GM19025 (cell line): ENCODE measurements around the gene FRY.

Experiments
- ATAC-seq: cut with Tn5 transposase; IDR thresholded peaks from one replicate; pipeline ENCODE4 v1.9.1; 2021; ENCODE audit warnings: mild to moderate bottlenecking, low read depth, moderate library complexity; ENCODE audit not compliant: unreplicated experiment

Gene FRY

GRCh38 chr13:32284927-32285632 is 253.5 kb downstream of the FRY start:
- ATAC-seq, result no peak

- ATAC-seq, result no peak
These were observed 254.0 kb downstream of the FRY start for GRCh38 chr13:32285633-32285965.

- no peak for ATAC-seq
These were observed 265.6 kb downstream of the FRY start for GRCh38 chr13:32297206-32297605.

- ATAC-seq, result no peak
These were observed 267.1 kb downstream of the FRY start for GRCh38 chr13:32298695-32299094.

GRCh38 chr13:32299893-32300292 is 268.3 kb downstream of the FRY start:
- no peak for ATAC-seq

GRCh38 chr13:32300406-32300805 is 268.8 kb downstream of the FRY start:
- ATAC-seq, result no peak

GRCh38 chr13:32300920-32301319 is 269.3 kb downstream of the FRY start:
- ATAC-seq, result no peak

GRCh38 chr13:32302461-32302860 is 270.9 kb downstream of the FRY start:
- no peak for ATAC-seq

GRCh38 chr13:32305646-32306045 is 274.1 kb downstream of the FRY start:
- no peak for ATAC-seq

- no peak for ATAC-seq
These were observed 277.9 kb downstream of the FRY start for GRCh38 chr13:32309312-32310133.

DNA sequence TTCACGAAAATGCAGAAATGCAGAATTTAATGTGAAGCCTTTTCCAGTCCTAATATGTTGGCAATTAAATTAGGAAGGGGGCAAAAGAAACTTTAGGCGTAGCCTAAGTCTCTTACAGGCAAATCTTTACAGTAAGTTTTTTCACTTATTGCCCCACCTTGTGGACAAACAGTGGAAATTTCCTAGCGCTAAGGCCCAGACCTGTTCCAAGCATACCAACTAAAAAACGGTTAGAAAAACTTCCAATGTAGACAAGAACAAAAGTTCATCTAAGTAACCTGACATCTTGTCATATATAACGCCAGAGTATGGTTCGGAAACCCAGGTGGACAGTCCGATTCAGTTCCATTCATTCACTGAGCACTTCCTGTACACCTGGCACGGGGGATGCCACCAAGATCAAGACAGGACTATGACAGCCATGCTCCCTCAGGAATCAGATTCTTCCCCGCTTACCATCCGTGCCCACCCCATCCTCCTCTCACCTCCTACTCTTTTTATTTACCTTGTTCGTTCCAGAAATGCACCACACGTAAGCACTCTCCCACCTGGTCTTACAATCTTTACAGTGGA is 278.6 kb downstream of the FRY start:
- peak; percentile 58 for ATAC-seq

- no peak for ATAC-seq
These were observed 279.8 kb downstream of the FRY start for GRCh38 chr13:32311188-32311897.

DNA sequence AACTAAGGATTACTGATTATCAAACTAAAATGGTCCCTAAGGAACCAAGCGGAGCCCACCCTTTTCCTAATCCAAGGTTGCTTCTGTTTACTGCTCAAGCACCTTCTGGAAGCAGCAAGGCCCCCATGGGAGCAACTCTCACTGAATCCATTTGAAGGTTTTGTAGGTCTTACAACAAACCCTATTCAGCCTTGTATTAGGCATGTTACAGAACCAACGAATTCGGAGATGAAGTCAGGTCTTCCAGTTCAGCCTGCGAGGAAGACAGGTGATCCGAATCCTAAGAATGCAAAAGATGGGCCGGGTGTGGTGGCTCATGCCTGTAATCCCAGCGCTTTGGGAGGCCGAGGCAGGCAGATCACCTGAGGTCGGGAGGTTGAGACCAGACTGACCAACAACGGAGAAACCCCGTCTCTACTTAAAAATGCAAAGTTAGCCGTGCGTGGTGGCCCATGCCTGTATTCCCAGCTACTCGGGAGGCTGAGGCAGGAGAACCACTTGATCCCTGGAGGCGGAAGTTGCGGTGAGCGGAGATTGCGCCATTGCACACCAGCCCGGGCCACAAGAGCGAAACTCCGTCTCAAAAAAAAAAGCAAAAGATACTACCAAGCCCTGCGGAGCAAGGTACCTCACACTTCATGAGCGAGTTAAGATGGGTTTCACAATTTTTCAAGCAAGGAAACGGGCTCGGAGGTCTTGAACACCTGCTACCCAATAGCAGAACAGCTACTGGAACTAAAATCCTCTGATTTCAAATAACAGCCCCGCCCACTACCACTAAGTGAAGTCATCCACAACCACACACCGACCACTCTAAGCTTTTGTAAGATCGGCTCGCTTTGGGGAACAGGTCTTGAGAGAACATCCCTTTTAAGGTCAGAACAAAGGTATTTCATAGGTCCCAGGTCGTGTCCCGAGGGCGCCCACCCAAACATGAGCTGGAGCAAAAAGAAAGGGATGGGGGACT is 283.0 kb downstream of the FRY start:
- peak; percentile 8 for ATAC-seq

GRCh38 chr13:32315238-32316027 is 283.9 kb downstream of the FRY start, which contains the start of the genes BRCA2 and ZAR1L:
BRCA2 (plus strand) TSS chr13:32315508; CDS start chr13:32316461, 953 bp downstream.
ZAR1L (minus strand) TSS chr13:32315363; CDS start chr13:32311925, 3,438 bp downstream.
- peak; percentile 95 for ATAC-seq

GRCh38 chr13:32316028-32316339 is 284.4 kb downstream of the FRY start:
- peak; percentile 45 for ATAC-seq

- no peak for ATAC-seq
These were observed 284.9 kb downstream of the FRY start for GRCh38 chr13:32316501-32316900.

- ATAC-seq, result no peak
These were observed 286.3 kb downstream of the FRY start for GRCh38 chr13:32317716-32318465.

DNA sequence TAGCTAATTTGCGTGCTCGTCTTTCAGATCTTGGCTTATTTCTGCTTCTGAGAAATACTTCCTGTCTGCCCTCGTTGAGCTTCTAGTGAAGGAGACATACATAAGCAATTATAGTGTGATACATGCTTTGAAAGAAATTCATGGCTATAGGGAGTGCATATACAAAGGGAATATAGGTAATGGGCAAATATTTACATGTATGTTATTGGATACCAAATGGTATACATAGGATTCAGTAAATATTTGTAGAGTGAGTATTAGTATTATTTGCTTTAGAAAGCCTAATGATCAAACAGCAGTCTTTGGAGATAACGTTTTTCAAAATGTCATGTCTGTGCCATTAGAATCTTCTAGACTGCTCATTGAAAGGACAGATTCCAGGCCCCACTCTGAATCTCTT is 289.0 kb downstream of the FRY start:
- no peak for ATAC-seq
